Fibroblast of skin of left quadriceps (primary cell): ENCODE data around the gene LCN12.

Experiments used
- DNase-seq, 2 experiments: peaks; one replicate each; pipeline ENCODE4 v3.0.0-alpha.2; 2013; ENCODE audit warnings: low read depth in 2 of 2

Gene LCN12

DNA sequence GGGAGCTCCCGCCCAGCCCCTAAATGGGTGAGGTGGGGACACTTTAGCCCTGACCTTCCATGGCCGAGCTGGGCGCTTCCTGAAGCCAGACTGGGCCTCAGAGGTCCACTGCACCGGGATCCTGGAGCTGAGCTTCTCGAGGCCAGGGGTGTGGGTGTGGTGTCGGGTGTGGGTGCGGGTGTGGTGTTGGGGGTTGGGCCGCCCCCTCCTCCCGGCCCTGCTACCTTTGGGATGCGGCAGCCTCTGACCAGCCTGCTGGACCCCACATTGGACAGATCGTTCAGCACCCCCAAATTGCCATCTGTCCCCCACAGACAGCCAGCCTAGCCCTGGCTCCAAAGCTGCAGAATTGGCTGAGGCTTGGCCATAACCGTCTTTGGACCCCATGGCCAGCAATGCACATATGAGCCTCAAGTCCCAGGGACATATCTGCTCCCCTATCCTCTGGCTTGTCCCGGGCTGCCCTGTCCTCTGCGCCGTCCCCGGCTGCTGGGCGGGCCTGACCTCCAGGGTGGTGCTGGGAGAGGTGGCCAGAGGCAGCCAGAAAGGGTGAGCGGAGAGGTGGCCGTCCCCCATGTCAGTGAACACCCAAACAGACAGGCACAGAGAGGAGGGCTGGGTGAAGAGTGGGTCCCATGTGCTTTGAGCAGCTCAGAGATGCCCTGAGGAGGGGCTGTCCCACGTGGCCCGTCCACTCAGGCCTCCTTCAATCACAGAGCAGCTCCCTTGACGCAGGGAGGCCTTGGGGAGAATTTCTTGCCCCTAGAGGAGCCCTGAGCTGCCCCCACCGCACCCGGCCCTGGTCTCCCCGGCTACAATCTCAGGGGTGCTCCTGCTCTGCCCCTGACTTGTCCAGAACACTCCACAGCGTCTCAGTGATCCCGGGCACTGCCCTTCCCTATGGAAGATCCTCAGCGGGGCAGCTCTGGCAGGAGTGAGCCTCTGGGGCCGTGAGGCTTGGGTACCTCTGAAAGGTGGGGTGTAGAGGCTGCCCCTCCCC is 21.8 kb downstream of the LCN12 start:
- no peak for DNase-seq

- no peak for DNase-seq
Observed at GRCh38 chr9:136974817-136975535, 22.9 kb downstream of the LCN12 start.

DNA sequence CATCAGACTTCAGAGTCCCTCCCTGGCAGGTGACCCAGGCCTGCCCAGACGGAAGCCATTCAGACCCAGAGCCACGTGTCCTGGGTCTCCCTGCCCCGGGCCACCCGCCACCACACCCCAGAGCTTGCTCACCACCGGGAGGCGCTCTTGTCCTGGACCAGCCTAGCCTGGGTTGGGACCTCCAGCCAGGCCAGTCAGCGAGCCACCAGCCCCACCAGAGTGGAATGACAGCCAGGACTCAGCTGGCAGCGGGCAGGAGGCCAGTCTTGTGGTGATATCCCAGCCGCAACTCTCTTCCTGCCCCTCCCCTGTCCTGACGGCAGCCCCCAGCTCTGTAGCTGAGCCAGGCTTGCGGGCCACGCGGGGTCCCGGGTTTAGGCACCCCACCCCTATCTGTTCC is 23.6 kb downstream of the LCN12 start:
- no peak for DNase-seq

GRCh38 chr9:136977223-136977622 is 25.1 kb downstream of the LCN12 start, which contains the start of gene PTGDS:
Gene PTGDS (plus strand): TSS chr9:136977504. CDS start chr9:136977579, 75 bp downstream.
- no peak for DNase-seq

DNA sequence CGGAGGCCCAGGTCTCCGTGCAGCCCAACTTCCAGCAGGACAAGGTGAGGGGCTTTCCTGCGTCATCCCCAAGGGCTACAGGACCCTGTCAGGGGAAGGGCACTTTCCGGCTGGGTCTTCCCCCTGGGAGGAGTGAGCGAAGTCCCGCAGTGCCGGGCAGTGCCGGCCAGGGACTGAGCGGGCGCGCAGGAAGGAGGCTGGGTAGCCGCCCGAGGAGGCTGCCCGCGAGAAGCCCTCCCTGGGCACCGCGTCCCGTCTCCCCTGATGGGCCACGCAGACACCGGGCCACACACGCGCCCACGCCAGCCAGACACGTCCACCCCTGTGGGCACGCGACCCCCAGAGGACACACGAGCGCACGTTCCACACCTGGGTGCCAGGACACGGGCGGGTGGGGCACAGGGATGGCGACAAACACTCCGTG is 25.6 kb downstream of the LCN12 start:
- no peak for DNase-seq

DNA sequence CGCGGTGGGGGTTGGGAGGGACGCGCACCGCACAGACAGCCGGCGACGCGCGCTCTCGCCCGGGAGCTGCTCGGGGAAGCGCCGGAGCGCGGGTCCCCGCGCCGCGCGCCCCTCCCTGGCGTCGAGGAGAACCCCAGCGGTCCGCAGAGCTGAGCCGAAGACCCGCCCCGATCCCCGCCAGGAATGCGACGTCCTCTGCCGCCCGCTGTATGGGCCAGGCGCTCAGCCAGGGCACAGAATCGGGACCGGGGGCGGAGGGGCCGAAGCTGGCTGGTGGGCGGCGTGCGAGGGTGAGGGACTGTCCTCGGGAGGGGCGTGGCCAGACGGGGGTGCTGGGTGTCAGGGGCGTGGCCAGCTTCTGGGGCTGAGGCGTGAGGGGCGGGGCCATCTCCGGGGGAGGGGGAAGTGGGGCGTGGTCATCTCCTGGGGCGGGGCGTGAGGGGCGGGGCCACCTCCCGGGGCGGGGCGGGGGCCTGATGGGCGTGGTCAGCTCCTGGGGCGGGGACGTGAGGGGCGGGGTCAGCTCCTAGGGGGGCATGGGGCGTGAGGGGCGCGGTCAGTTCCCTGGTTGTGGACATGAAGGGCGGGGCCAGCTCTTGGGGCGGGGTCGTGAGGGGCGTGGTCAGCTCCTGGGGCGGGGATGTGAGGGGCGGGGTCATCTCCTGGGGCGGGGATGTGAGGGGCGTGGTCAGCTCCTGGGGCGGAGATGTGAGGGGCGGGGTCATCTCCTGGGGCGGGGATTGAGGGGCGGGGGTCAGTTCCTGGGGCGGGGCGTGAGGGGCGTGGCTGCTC is 26.2 kb downstream of the LCN12 start:
- no peak for DNase-seq

- no peak for DNase-seq
Observed at GRCh38 chr9:136978865-136979544, 26.9 kb downstream of the LCN12 start.

DNA sequence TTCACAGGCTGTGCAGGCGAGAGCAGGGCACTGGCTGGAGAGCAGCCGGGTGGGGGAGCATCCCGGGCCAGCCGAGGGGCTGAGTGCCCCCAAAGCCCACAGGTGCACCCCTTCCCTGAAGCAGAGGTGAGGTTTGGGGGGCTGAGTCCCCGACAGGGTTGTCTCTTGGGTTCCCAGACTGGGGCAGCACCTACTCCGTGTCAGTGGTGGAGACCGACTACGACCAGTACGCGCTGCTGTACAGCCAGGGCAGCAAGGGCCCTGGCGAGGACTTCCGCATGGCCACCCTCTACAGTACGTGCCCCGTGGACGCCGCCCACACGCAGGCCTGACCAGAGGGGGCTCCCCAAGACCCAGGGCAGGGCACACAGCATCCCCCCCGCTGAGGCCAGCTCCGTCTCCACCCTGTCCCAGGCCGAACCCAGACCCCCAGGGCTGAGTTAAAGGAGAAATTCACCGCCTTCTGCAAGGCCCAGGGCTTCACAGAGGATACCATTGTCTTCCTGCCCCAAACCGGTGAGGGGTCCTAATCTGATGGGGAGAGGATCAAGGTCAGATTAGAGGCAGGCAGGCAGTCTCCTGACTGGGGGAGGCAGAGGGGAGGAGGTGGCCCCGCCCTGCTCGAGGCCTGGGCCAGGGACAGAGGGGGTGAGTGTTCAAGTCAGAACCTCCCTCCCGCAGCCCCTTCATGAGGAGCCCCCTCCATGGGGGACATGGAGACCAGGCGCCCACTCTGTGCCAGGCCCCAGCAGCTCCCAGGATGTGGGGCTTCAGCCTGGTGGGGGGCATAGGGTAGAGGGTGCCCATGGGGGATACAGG is 27.9 kb downstream of the LCN12 start:
- no peak for DNase-seq

GRCh38 chr9:136980669-136981478 is 28.8 kb downstream of the LCN12 start:
- no peak for DNase-seq

GRCh38 chr9:136981588-136982231 is 29.6 kb downstream of the LCN12 start:
- DNase-seq: no peak

DNA sequence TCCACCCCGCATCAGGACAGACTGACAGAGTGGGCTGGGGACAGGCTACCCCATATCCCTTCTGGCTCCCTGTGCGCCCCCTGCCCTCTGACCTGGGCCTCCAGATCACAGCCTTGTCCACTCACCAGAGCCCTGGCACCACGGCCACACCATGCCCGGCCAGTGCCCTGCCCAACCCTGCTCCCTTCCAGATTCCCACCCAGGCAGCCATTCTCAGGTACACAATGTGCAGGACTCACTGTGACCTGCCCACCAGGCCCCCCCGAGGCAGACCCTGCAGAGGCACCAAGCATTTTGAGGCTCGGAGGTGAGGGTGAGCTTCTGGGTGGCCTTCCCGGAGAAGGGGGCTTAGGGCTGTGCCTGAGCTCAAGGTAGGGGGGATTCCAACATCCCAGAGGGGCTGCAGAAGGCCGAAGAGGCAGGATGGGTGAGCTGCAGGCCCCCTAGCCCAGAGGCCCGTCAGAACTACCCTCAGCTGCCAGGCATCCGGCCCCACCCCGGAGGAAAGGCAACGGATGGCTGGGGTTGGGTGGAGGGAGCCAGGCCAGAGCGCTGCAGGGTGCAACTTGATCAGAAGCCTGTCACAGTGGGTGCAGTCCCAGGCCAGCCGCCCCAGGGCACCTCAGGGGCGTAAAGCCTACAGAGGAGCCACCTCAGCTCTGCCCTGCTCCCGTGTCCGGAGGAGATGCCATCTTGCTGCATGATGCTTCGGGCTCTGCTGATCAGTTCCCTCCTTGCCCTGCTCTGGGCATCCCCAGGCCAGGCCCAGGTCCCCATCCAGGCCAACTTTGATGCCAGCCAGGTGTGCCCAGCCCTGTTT is 30.4 kb downstream of the LCN12 start, which contains the start of gene LCNL1:
Gene LCNL1, plus strand, starts transcription at position 762 of the 820 bp plus-strand sequence. CDS start 594 bp downstream, outside the sequence.
- no peak for DNase-seq

DNA sequence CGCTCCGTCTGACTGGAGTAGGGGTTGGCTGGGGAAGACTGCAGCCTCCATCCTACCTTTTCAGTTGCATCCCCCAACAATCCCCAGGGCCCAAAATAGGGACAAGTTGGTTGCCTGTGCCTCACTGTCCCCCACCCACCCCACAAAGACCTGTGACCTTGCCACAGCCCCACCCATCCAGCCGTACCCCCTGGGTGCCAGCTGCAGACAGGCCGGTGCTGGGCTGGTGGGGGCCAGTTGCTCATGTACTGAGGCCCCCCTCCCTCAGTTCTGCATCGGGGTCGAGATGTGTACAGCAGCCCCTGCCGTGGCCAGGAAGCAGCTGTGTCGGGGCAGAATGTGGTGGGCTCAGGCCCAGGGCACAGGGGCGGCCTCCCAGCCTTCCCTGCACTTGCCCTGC is 31.1 kb downstream of the LCN12 start:
- no peak for DNase-seq

DNA sequence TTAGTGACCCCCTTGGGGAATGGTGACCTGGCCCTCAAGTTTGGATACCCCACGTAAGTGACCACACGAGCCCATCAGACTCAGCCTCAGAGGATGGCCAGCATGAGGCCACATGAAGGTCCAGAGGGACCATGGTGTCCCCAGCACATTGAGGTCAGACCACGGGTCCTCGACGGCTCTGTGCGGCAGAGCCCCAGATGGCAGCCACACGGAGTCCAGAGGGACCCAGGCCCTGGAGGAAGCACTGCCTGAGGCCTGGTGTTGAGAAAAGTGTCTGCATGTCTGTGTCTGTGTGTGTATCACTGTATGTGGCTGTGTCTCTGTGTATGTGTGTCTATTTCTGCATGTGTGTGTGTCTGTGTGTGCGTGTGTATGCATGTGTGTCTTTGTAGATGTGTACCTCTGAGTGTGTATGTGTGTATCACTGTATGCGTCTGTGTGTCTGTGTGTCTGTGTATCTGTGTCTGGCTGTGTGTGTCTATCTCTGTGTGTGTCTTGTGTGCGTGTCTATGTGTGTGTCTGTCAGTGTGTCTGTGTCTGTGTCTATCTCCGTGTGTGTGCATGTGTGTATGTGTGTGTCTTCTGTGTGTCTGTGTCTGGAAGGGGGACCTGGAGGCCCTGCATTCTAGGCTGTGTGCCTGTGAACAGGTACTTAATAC is 31.7 kb downstream of the LCN12 start:
- no peak for DNase-seq

- DNase-seq: no peak
Observed at GRCh38 chr9:136984464-136985026, 32.5 kb downstream of the LCN12 start.

- DNase-seq: no peak
Observed at GRCh38 chr9:136985027-136985602, 33.0 kb downstream of the LCN12 start.

- DNase-seq: no peak
Observed at GRCh38 chr9:136985853-136986252, 33.8 kb downstream of the LCN12 start.

GRCh38 chr9:136988872-136989271 is 36.8 kb downstream of the LCN12 start:
- DNase-seq: no peak
